Brain microvascular endothelial cell (primary cell): ENCODE measurements around the gene IQSEC3.

Source experiments
- DNase-seq: peaks from one replicate; pipeline ENCODE4 v3.0.0-alpha.2; 2020
- H3K27ac ChIP-seq: fragments of 250-450 bp; sonication (Bioruptor Pico); 2 replicates; pipeline ENCODE4 v1.5.1; 2020; ENCODE audit warnings: mild to moderate bottlenecking, moderate library complexity
- H3K27me3 ChIP-seq: fragments of 250-450 bp; sonication (Bioruptor Pico); replicated peaks from 2 replicates; pipeline ENCODE4 v1.5.1; 2020; ENCODE audit warnings: mild to moderate bottlenecking
- H3K36me3 ChIP-seq: fragments of 250-450 bp; sonication (Bioruptor Pico); replicated peaks from 2 replicates; pipeline ENCODE4 v1.5.1; 2020; ENCODE audit warnings: mild to moderate bottlenecking
- H3K4me3 ChIP-seq: 2 replicates; pipeline ENCODE4 v1.5.1; 2011; ENCODE audit warnings: low read depth, mild to moderate bottlenecking, control low read depth, low read length, moderate library complexity
- in situ Hi-C: cut with HindIII; loops from 2 replicates; pipeline ENCODE4 v1.10.0; 2017; ENCODE audit warnings: low sequenced_read_pairs, low pct_ligation_motif_present
- TF ChIP-seq, protein P1 (sequence below): IDR thresholded peaks from 2 replicates; pipeline ENCODE4 v1.5.1; 2011; ENCODE audit warnings: low read depth, mild to moderate bottlenecking, moderate library complexity, low read length, control low read depth, inconsistent platforms; ENCODE audit errors: missing control alignments

The IQSEC3 gene

DNA sequence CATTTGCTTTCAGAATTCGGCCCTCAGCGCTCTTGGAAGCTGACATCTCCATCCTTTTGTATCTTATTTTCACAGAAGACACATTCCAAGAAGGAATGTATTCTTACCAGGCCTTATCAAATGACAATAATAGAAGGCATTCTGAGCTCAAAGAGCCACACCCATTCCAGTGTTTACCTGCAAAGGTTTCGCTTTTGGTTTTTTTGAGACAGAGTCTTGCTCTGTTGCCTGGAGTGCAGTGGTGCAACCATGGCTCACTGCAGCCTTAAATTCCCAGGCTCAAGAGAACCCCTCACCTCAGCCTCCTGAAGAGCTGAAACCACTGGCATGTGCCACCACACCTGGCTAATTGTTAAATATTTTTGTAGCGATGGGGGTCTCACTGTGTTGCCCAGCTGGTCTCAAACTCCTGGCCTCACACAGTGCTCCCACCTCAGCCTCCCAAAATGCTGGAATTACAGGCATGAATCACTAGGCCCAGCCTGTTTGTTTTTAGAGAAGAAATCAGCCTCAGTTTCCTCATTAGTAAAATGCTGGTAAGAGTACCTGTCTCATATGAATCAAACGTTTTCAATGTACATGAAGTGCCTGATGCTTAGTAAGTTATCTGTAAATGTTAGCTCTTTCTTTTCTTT, 78.2 kb downstream of the IQSEC3 start:
- no peak overlapping the region for H3K4me3 ChIP-seq
- no peak overlapping the region for H3K27ac ChIP-seq
- in situ Hi-C loops: no loop called here
- no peak for DNase-seq
- TF ChIP-seq, protein P1, sequence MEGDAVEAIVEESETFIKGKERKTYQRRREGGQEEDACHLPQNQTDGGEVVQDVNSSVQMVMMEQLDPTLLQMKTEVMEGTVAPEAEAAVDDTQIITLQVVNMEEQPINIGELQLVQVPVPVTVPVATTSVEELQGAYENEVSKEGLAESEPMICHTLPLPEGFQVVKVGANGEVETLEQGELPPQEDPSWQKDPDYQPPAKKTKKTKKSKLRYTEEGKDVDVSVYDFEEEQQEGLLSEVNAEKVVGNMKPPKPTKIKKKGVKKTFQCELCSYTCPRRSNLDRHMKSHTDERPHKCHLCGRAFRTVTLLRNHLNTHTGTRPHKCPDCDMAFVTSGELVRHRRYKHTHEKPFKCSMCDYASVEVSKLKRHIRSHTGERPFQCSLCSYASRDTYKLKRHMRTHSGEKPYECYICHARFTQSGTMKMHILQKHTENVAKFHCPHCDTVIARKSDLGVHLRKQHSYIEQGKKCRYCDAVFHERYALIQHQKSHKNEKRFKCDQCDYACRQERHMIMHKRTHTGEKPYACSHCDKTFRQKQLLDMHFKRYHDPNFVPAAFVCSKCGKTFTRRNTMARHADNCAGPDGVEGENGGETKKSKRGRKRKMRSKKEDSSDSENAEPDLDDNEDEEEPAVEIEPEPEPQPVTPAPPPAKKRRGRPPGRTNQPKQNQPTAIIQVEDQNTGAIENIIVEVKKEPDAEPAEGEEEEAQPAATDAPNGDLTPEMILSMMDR: no peak
- no peaks in the 10 kb centered on the region for H3K36me3 ChIP-seq
- H3K27me3 ChIP-seq: peaks cover 15% of the 10 kb centered on the region

DNA sequence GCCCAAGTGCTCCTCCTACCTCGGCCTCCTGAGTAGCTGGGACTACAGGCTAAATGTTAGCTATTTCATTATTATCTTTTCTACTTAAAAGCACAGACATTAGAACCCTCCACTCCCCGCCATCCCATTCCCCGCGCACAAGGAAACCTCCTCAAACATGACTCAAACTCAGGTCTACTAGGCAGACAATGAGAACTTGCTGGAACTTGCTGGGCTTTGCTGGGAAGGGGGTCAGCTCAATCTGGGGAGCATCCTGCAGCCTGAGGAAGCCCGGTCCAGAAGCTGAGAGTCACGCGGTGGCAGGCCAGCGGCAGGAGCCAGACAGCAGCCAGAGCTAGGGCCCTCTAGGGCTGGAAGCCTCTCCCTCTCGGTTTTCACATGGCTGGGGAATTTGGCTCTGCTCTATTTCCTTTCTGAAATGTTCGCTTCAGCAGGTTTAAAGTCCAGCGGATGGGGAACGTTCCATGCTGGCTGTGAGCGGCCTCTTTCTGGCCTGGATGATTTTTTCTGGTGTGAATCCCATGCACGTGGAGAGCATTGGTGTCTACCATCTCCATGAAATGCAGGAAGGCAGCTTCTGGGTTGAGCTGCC, 78.9 kb downstream of the IQSEC3 start:
- H3K27ac ChIP-seq: no peak overlapping the region
- peaks cover 14% of the 10 kb centered on the region for H3K27me3 ChIP-seq
- TF ChIP-seq, protein P1: no peak
- DNase-seq: no peak
- in situ Hi-C loops: no loop called here
- H3K4me3 ChIP-seq: no peak overlapping the region
- H3K36me3 ChIP-seq: no peaks in the 10 kb centered on the region

DNA sequence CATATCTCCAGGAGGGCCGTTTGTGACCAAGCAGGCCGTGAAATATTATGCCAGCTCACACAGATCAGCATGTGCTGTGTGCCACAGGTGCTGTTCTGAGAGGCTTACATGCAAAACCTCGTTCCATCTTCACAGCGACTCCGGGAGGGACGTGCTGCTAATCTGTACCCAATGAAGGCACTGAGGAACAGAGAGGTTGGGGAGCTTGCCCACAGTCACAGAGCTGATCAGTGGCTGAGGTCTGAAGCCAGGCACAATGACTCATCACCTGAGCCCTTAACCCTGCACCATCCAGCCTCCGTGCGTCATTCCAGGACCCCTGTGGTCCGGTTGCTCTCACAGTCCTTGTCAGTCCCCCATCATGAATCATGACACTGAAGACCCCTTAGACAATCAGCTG, 80.7 kb downstream of the IQSEC3 start:
- no peaks in the 10 kb centered on the region for H3K36me3 ChIP-seq
- H3K27me3 ChIP-seq: peaks cover 8% of the 10 kb centered on the region
- DNase-seq: no peak
- TF ChIP-seq, protein P1: no peak
- no peak overlapping the region for H3K27ac ChIP-seq
- in situ Hi-C loops: no loop called here
- H3K4me3 ChIP-seq: no peak overlapping the region

DNA sequence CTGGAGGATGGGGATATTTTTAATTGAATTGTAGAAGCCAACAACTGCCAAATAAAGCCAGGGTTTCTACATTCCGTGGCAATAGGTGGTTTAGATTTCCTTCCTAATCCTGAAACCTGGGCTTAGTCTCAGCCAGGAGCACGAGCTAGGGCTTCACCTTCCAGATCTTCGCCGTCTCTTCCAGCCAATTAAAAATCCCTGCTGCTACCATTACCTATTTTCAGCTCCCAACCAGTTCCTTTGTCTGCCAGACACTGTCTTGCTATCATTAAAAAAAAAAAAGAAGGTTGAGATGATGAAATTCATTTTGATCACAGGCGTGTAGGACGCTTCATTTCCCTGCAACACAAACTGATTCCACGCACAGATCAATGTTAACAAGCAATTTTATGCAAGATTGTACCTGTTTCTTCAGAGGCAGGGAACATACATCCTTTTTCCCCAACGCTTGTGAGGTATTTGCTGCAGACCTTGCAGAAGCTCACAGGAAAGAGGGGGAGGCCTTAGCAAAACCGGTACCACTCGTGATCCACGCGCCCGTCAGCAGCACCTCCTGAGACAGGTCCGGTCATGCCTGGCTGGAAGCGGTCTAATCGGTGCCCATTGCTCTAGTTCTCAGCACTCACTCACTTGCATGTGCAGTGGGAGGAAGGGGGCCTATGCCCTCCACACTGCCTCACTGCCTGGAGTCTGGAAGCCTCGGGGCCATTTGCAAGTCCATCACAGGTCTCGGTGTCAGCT, 82.3 kb downstream of the IQSEC3 start:
- TF ChIP-seq, protein P1: no peak
- Histone ChIP-seq H3K36me3 (no peaks in the 10 kb centered on the region), H3K4me3 (no peak overlapping the region), H3K27me3 (peaks cover 8% of the 10 kb centered on the region), H3K27ac (no peak overlapping the region)
- in situ Hi-C loops: no loop called here
- DNase-seq: no peak

DNA sequence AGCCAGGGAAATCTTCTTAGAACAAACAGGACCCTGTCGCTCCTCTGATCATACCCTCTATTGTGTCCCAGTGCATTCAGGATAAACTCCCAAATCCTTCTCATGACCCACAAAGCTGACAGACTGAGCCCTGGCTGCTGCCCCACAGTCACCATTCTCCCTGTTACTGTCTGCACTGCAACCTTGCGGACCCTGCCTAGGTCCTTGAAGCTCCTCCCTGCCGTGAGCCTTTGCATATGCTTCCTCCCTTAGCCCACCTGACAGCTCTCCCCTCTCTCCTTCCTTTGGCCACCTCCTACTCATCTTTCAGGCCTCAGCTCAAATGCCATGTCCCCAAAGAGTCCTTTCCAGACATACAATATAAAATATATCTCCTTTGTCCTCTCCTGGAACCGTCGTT, 85.0 kb downstream of the IQSEC3 start:
- no peaks in the 10 kb centered on the region for H3K36me3 ChIP-seq
- H3K27me3 ChIP-seq: peaks cover 8% of the 10 kb centered on the region
- no peak for DNase-seq
- in situ Hi-C loops: no loop called here
- no peak overlapping the region for H3K27ac ChIP-seq
- no peak overlapping the region for H3K4me3 ChIP-seq
- TF ChIP-seq, protein P1: no peak
